OCI-LY3 (cell line): ENCODE data around the gene FABP6.

Experiments
- CTCF ChIP-seq: fragments of 200-600, 300-600 bp; sonication (generic); IDR thresholded peaks from 2 replicates; pipeline ENCODE4 v1.5.1; 2014; ENCODE audit warnings: antibody characterized with exemption, low read length, low read depth
- EZH2phosphoT487 ChIP-seq: fragments of 200-600 bp; shearing (Covaris generic); IDR thresholded peaks from 2 replicates; pipeline ENCODE4 v1.6.1; 2018; ENCODE audit warnings: antibody characterized with exemption, mixed run types, low read depth

- TF ChIP-seq CTCF (no peak), EZH2phosphoT487 (no peak)
These were observed 8.3 kb downstream of the FABP6 start for GRCh38 chr5:160237571-160238093.
